DND-41 (cell line): ENCODE data around the gene NME4.

Experiments used
- ATAC-seq: fragments of 200-7000 bp; cut with Tn5 transposase; 3 replicates; pipeline ENCODE4 v1.9.1; 2021; ENCODE audit warnings: low read depth; ENCODE audit not compliant: insufficient read depth
- DNase-seq: peaks from one replicate; pipeline ENCODE4 v3.0.0-alpha.2; 2020
- H2AFZ ChIP-seq: 2 replicates; pipeline ENCODE4 v1.6.0; 2012; ENCODE audit warnings: low read depth, low read length
- H3K27ac ChIP-seq: 2 replicates; pipeline ENCODE4 v1.5.1; 2012; ENCODE audit warnings: low read length, inconsistent platforms
- H3K27me3 ChIP-seq: fragments of 200-600 bp; sonication (generic); 2 replicates; pipeline ENCODE4 v1.6.0; 2012; ENCODE audit warnings: low read length, mild to moderate bottlenecking, inconsistent platforms; ENCODE audit not compliant: insufficient read depth, poor library complexity
- H3K36me3 ChIP-seq: 2 replicates; pipeline ENCODE4 v1.5.1; 2012; ENCODE audit warnings: low read length, inconsistent platforms; ENCODE audit not compliant: insufficient read depth
- H3K4me1 ChIP-seq: 2 replicates; pipeline ENCODE4 v1.5.1; 2012; ENCODE audit warnings: mild to moderate bottlenecking, low read length; ENCODE audit not compliant: insufficient read depth
- H3K4me2 ChIP-seq: 2 replicates; pipeline ENCODE4 v1.6.0; 2012; ENCODE audit warnings: mild to moderate bottlenecking, moderate library complexity, low read length, inconsistent platforms; ENCODE audit not compliant: insufficient read depth
- H3K4me3 ChIP-seq, 2 experiments: fragments of 200-600 bp in 1 of 2; shearing (Covaris generic) in 1 of 2; 2 replicates each; pipeline ENCODE4 v1.5.1; 2012 to 2016; ENCODE audit warnings: inconsistent platforms in 2 of 2, low read length in 2 of 2, mild to moderate bottlenecking in 2 of 2, low read depth in 1 of 2, moderate library complexity in 1 of 2
- H3K79me2 ChIP-seq: 2 replicates; pipeline ENCODE4 v1.6.0; 2012; ENCODE audit warnings: low read length, inconsistent platforms; ENCODE audit not compliant: insufficient read depth
- H3K9ac ChIP-seq: 2 replicates; pipeline ENCODE4 v1.6.0; 2012; ENCODE audit warnings: low read depth, mild to moderate bottlenecking, inconsistent platforms, low read length, moderate library complexity
- H3K9me3 ChIP-seq: 2 replicates; pipeline ENCODE4 v1.5.1; 2012; ENCODE audit warnings: low read length, moderate library complexity, mild to moderate bottlenecking, inconsistent platforms; ENCODE audit not compliant: insufficient read depth, severe bottlenecking
- H4K20me1 ChIP-seq: 2 replicates; pipeline ENCODE4 v1.6.0; 2012; ENCODE audit warnings: low read length; ENCODE audit not compliant: insufficient read depth
- CTCF ChIP-seq: IDR thresholded peaks from 2 replicates; pipeline ENCODE4 v1.5.1; 2012; ENCODE audit warnings: borderline replicate concordance, low read length, moderate library complexity, mild to moderate bottlenecking; ENCODE audit not compliant: poor library complexity, severe bottlenecking; ENCODE audit errors: extremely low read depth
- EZH2 ChIP-seq: IDR thresholded peaks from 3 replicates; pipeline ENCODE4 v1.6.1; 2012; ENCODE audit warnings: borderline replicate concordance, low read depth, mild to moderate bottlenecking, moderate library complexity, low read length, inconsistent platforms; ENCODE audit not compliant: severe bottlenecking

NME4 gene

GRCh38 chr16:363110-363765 lies 33.8 kb upstream of the NME4 start:
- Histone ChIP-seq H3K27me3 (no peaks in the 10 kb centered on the region), H2AFZ (no peak overlapping the region), H3K27ac (no peak overlapping the region), H3K9me3 (no peaks in the 10 kb centered on the region), H3K4me2 (no peak overlapping the region), H3K79me2 (no peaks in the 10 kb centered on the region), H3K4me1 (peaks cover 8% of the 10 kb centered on the region), H3K36me3 (peaks cover 20% of the 10 kb centered on the region), H4K20me1 (peaks cover 18% of the 10 kb centered on the region; the same call in 1 of the 2 replicates), H3K9ac (no peak overlapping the region), H3K4me3 (no peak overlapping the region)
- ATAC-seq (0 out of 3 replicates have a peak, but pooled peaks have one; percentile 14), DNase-seq (no peak)
- TF ChIP-seq CTCF = no peak
- no peak for TF ChIP-seq EZH2

- ATAC-seq (no peak), DNase-seq (no peak)
- Histone ChIP-seq H2AFZ (no peak overlapping the region), H3K27me3 (no peaks in the 10 kb centered on the region), H3K36me3 (peaks cover 27% of the 10 kb centered on the region), H3K9ac (no peak overlapping the region), H3K4me2 (no peak overlapping the region), H4K20me1 (peaks cover 21% of the 10 kb centered on the region; the same call in 1 of the 2 replicates), H3K4me1 (peaks cover 12% of the 10 kb centered on the region), H3K9me3 (no peaks in the 10 kb centered on the region), H3K79me2 (no peaks in the 10 kb centered on the region), H3K27ac (no peak overlapping the region), H3K4me3 (no peak overlapping the region)
- TF ChIP-seq EZH2 (no peak), CTCF (no peak)
Observed at GRCh38 chr16:363766-364490, 33.1 kb upstream of the NME4 start.

GRCh38 chr16:364595-365491 lies 32.2 kb upstream of the NME4 start:
- H3K36me3 ChIP-seq = peaks cover 36% of the 10 kb centered on the region
- no peaks in the 10 kb centered on the region for H3K9me3 ChIP-seq
- no peak overlapping the region for H3K4me3 ChIP-seq
- no peak for TF ChIP-seq EZH2
- H3K27me3 ChIP-seq = no peaks in the 10 kb centered on the region
- no peak overlapping the region for H3K9ac ChIP-seq
- H4K20me1 ChIP-seq = peaks cover 23% of the 10 kb centered on the region; the same call in 1 of the 2 replicates
- H3K79me2 ChIP-seq = peaks cover 4% of the 10 kb centered on the region
- peaks cover 21% of the 10 kb centered on the region for H3K4me1 ChIP-seq
- no peak overlapping the region for H3K4me2 ChIP-seq
- DNase-seq (no peak), ATAC-seq (no peak)
- no peak overlapping the region for H3K27ac ChIP-seq
- H2AFZ ChIP-seq = no peak overlapping the region
